Fibroblast of lung (primary cell): Measurements from ENCODE around the gene SUSD5.

Experiments used
- EZH2 ChIP-seq: IDR thresholded peaks from 2 replicates; pipeline ENCODE4 v1.5.1; 2012; ENCODE audit warnings: low read length, control low read depth, mild to moderate bottlenecking; ENCODE audit errors: missing control alignments
- TF ChIP-seq, protein P1 (sequence below), 2 donors: IDR thresholded peaks in 1 of 2; conservative IDR thresholded peaks in 1 of 2; 1 replicate in 1 of 2; 2 replicates in 1 of 2; pipeline ENCODE4 v1.5.1; 2011 to 2012; ENCODE audit warnings: low read length in 2 of 2, control low read depth in 1 of 2, inconsistent platforms in 1 of 2, low read depth in 1 of 2, mild to moderate bottlenecking in 1 of 2

DNA sequence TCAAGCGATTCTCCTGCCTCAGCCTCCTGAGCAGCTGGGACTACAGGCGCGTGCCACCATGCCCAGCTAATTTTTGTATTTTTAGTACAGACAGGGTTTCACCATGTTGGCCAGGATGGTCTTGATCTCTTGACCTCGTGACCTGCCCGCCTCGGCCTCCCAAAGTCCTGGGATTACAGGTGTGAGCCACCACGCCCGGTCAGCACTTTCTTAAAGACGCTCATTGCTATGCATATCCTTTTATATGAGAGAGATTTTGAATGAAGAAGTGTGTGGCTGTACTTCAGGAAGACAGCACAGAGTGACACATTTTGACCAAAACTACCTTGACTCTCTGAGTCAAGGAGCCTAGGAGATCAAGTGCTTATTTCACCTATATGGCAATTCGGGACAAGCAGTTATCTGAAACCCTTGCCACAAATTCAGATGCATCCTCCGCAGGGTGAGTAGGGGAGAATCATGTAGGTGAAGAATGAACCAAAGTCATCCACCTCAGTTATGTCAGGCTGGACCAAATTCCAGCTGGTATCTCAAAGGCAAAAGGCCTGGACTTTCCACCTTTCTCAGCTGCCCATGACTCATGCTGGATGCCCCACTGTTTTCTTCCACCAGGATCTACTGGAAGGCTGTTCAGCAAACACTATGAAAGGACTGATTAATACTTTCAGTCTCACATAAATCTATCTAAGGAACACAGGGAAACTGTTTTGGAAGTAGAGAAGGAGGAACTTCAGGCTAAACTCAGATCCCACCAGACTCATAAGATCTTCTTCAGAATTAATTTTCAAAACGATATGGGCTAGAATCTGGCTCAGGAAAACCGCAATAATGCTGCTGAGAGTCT, 31.9 kb downstream of the SUSD5 start:
- TF ChIP-seq, protein P1, sequence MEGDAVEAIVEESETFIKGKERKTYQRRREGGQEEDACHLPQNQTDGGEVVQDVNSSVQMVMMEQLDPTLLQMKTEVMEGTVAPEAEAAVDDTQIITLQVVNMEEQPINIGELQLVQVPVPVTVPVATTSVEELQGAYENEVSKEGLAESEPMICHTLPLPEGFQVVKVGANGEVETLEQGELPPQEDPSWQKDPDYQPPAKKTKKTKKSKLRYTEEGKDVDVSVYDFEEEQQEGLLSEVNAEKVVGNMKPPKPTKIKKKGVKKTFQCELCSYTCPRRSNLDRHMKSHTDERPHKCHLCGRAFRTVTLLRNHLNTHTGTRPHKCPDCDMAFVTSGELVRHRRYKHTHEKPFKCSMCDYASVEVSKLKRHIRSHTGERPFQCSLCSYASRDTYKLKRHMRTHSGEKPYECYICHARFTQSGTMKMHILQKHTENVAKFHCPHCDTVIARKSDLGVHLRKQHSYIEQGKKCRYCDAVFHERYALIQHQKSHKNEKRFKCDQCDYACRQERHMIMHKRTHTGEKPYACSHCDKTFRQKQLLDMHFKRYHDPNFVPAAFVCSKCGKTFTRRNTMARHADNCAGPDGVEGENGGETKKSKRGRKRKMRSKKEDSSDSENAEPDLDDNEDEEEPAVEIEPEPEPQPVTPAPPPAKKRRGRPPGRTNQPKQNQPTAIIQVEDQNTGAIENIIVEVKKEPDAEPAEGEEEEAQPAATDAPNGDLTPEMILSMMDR (conservative IDR thresholded peaks at IDR 0.05 in 1 of 2, IDR thresholded peaks at IDR 0.05 in 1 of 2; ENCODE audit: low read depth in 1 of 2, low read length in 2 of 2) = no peak
- TF ChIP-seq EZH2 = no peak
